GM13976 (cell line): Measurements from ENCODE around the gene CYBA.

ENCODE experiments used
- DNase-seq: peaks from one replicate; pipeline ENCODE4 v3.0.0; 2012; ENCODE audit warnings: low spot score
- CTCF ChIP-seq: IDR thresholded peaks from 2 replicates; pipeline ENCODE4 v1.5.1; 2012; ENCODE audit warnings: borderline replicate concordance, mild to moderate bottlenecking; ENCODE audit not compliant: insufficient read depth; ENCODE audit errors: extremely low read depth, missing control alignments, control extremely low read depth
- in situ Hi-C: fragments of 300-500 bp; cut with MboI; formaldehyde crosslinking; loops from one replicate; pipeline ENCODE4 v1.12.0; 2022; ENCODE audit warnings: low sequenced_read_pairs, mixed read lengths, inconsistent platforms; ENCODE audit not compliant: unreplicated experiment

CYBA gene

GRCh38 chr16:88618956-88619667, 31.7 kb downstream of the CYBA start:
- no peak for TF ChIP-seq CTCF
- in situ Hi-C loops = no loop called here
- no peak for DNase-seq

GRCh38 chr16:88618182-88618955, 32.5 kb downstream of the CYBA start:
- in situ Hi-C loops = no loop called here
- TF ChIP-seq CTCF = no peak
- DNase-seq = no peak

GRCh38 chr16:88617268-88618031, 33.4 kb downstream of the CYBA start:
- TF ChIP-seq CTCF = no peak
- no peak for DNase-seq
- in situ Hi-C loops = no loop called here

GRCh38 chr16:88616736-88617135, 34.1 kb downstream of the CYBA start:
- TF ChIP-seq CTCF = no peak
- in situ Hi-C loops = no loop called here
- DNase-seq = no peak

- in situ Hi-C loops = no loop called here
- no peak for TF ChIP-seq CTCF
- no peak for DNase-seq
Measured at GRCh38 chr16:88616320-88616719, 34.5 kb downstream of the CYBA start.

GRCh38 chr16:88614818-88615580, 35.9 kb downstream of the CYBA start:
- TF ChIP-seq CTCF = no peak
- in situ Hi-C loops = no loop called here
- no peak for DNase-seq
